HL-60 (cell line): Measurements from ENCODE around the gene PRAC1.
"Not testable (repeated sequence)": the region's sequence is repeated elsewhere in the genome, so short reads cannot be mapped to it uniquely, and the experiment has no call there.

Experiments used
- DNase-seq, 2 experiments: peaks; one replicate each; pipeline ENCODE4 v3.0.0-alpha.2; 2010 to 2020; ENCODE audit warnings: low read depth in 1 of 2, low spot score in 1 of 2
- H3K27ac ChIP-seq: fragments of 250-450 bp; sonication (Bioruptor Pico); replicated peaks from 2 replicates; pipeline ENCODE4 v1.5.1; 2020; ENCODE audit warnings: mild to moderate bottlenecking, moderate library complexity
- H3K27me3 ChIP-seq: fragments of 250-450 bp; sonication (Bioruptor Pico); 2 replicates; pipeline ENCODE4 v1.5.1; 2021; ENCODE audit warnings: mild to moderate bottlenecking, moderate library complexity; ENCODE audit not compliant: insufficient read depth, poor library complexity, severe bottlenecking
- H3K4me3 ChIP-seq: replicated peaks from 2 replicates; pipeline ENCODE4 v1.5.1; 2011; ENCODE audit warnings: mild to moderate bottlenecking, control low read depth, low read length; ENCODE audit not compliant: insufficient read depth
- CTCF ChIP-seq: IDR thresholded peaks from one replicate; pipeline ENCODE4 v1.5.1; 2011; ENCODE audit warnings: low read length, control low read depth, inconsistent platforms; ENCODE audit not compliant: insufficient read depth
- GABPA ChIP-seq: IDR thresholded peaks from 2 replicates; pipeline ENCODE4 v1.6.1; 2012; ENCODE audit warnings: low read depth
- POLR2AphosphoS5 ChIP-seq: IDR thresholded peaks from 2 replicates; pipeline ENCODE4 v1.6.1; 2012; ENCODE audit warnings: low read depth
- REST ChIP-seq: IDR thresholded peaks from 2 replicates; pipeline ENCODE4 v1.6.1; 2012; ENCODE audit warnings: low read depth; ENCODE audit not compliant: insufficient replicate concordance
- SPI1 ChIP-seq: IDR thresholded peaks from 2 replicates; pipeline ENCODE4 v1.6.1; 2012; ENCODE audit warnings: low read depth, mild to moderate bottlenecking, borderline replicate concordance

The PRAC1 gene

DNA sequence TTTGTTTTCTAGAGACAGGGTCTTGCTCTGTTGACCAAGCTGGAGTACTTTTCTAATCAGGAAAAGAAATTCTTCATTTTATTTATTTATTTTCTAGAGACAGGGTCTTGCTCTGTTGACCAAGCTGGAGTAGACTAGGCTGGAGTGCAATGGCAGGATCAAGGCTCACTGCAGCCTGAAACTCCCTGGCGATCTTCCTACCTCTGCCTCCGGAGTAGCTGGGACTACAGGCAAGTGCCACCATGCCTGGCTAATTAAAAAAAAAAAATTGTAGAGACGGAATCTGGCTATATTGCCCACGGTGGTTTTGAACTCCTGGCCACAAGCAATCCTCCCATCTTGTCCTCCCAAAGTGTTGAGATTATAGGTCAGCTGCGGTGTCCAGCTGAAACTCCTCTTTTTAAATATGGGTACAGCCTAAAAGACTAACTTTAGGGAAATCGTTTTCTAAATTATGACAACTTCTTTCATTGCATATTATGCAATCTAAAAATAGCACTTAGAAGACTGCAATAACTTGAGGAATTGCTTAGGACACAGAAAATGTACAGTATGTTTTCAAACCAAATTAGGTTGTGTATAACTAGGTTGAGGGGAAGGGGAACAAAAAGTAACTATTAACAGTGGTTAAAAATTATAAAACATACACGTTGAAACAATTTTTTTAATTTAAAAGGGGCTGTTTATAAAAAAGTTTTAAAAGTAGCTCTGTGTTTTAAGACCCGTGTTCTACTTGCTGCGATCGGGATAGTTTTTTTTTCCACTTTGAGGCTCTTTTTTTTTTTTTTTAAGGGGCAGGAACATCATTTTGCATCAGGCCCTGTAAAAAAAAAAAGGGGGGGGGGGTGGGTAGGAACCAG is 4.7 kb downstream of the PRAC1 start:
- H3K4me3 ChIP-seq: no peak overlapping the region
- peaks cover 60% of the 10 kb centered on the region for H3K27me3 ChIP-seq

GRCh38 chr17:48716549-48716948 is 5.8 kb downstream of the PRAC1 start:
- H3K27ac ChIP-seq, DNase-seq, H3K4me3 ChIP-seq: not testable (repeated sequence)
- peaks cover 50% of the 10 kb centered on the region for H3K27me3 ChIP-seq

More for the DNA sequence above, 4.7 kb downstream of the PRAC1 start:
- DNase-seq: no peak
- TF ChIP-seq CTCF: no peak
- TF ChIP-seq SPI1: no peak
- no peak for TF ChIP-seq POLR2AphosphoS5
- no peak for TF ChIP-seq REST
- no peak for TF ChIP-seq GABPA
- H3K27ac ChIP-seq: no peak overlapping the region

DNA sequence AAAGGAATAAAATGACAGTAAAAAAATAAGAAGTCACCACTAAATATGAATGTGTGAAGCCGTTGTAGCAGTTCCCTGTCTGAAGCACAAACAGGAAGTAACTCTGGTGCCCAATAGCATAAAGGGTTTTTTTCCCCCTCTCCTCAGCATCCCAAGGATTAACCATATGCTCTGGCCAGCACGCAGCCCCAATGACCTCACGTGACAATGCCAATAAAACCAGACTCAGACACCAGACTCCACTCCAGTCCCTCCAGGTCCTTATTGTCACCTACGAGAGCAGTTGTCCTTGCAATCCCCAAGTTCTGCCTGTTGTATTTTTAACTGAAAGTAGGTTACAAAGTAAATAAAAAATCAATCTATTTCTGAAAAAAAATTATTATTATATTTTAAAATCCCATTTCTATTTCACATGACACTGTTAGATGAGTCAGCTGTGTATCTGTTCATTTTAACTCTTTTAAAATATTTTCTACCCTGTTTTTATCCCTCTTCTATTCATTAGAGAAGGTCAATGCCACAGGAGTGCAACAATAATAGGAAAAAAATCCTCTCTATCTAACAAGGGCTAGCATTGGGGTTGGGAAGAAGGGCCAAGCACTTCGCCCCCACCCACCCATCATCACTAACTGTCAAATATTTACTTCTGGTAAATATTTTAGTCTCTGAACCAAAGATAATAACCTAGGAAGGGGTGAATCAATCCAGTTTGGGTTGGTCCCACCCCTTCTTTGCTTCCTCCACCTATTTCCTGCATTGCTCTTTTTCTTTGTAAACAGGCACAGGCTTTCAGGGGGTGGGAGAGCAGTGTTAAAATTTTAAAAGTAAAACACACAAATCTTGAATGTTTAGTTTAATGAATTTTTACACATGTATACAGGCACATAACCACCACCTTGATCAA is 6.6 kb downstream of the PRAC1 start:
- TF ChIP-seq GABPA (no peak), CTCF (no peak), POLR2AphosphoS5 (no peak), REST (no peak), SPI1 (no peak)

DNA sequence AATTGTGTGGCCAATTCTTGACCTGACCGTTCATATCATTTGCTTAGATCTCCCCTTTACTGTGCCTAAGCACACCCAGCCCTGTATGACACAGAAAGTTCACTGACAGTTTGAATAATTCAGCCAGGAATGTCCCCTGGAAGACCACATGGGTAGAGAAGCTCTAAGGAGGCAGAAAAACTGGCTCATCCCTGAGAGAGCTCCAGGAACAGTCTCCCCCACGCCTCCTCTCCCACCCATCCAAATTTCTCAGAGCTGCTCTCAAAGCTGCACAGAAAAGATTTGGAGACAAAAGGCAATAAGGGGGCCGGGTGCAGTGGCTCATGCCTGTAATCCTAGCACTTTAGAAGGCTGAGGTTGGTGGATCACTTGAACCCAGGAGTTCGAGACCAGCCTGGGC is 11.2 kb downstream of the PRAC1 start:
- DNase-seq: no peak
- TF ChIP-seq REST (no peak), GABPA (no peak), POLR2AphosphoS5 (no peak), SPI1 (no peak), CTCF (no peak)
- H3K27ac ChIP-seq: no peak overlapping the region
- peaks cover 25% of the 10 kb centered on the region for H3K27me3 ChIP-seq
- H3K4me3 ChIP-seq: no peak overlapping the region

More for the DNA sequence above, 6.6 kb downstream of the PRAC1 start:
- Histone ChIP-seq H3K27me3 (peaks cover 45% of the 10 kb centered on the region), H3K27ac (no peak overlapping the region), H3K4me3 (no peak overlapping the region)
- no peak for DNase-seq
